Measurements from ENCODE around the gene TGFBR3.

GRCh38 chr1:91734761-91735160, 151.2 kb downstream of the TGFBR3 start:
- no peak for TF ChIP-seq POLR2A (IDR thresholded peaks at IDR 0.05; ENCODE audit: low read length)
- TF ChIP-seq GATA1 (IDR thresholded peaks at IDR 0.05; ENCODE audit: low read depth, low read length) = no peak

Measured in erythroblast (primary cell).